Measurements from ENCODE around the gene DCLK2.

DNA sequence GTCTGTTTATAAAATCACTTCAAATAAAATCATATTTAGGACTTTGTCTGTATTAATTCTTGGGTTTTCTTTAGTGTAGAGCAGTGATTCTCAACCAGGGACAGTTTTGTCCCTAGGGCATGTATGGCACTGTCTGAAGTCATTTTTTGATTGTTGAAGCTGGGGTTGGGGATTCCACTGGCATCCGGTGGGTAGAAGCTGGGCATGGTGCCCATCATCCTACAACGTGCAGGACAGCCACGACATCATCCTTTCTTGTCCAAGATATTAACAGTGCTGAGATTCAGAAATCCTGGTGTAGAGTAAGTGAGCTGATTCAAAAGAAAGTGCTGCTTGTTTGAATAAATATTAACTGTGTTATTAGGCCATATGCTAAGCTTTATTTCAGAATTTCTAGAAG is 28.6 kb downstream of the DCLK2 start:
- TF ChIP-seq POLR2A (IDR thresholded peaks at IDR 0.05; ENCODE audit: low read length) (no peak), GATA1 (IDR thresholded peaks at IDR 0.05; ENCODE audit: low read depth, low read length) (no peak)

All from erythroblast (primary cell).